ENCODE measurements around the gene P2RY2.

Gene P2RY2

DNA sequence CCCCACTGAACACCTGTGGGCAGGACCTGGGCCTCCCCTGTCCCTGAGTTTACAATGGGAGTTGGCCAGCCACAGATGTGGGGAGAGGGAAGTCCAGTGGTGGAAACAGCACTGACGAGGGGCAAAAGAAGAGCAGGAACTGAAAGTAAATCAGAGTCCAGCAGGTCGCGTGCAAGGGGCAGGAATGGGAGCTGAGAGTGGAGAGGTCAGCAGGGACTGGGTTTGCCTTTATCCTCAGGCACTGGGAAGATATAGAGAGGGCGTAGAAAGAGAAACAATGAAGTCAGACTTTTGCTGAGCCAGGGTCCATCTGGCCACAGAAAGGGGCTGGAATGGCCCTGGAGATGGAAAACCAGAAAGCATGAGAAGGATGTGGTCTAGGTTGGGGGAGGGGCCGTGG lies 62.5 kb downstream of the P2RY2 start:
- H3K27ac ChIP-seq (ENCODE audit: low read depth, low read length, severe bottlenecking), result no peak overlapping the region
- WGBS, 2 experiments (ENCODE audit: insufficient coverage in 2 of 2), result 94 to 95% methylated on average over 5 of the region's 5 CpGs
- H3K9me3 ChIP-seq (ENCODE audit: control insufficient read depth, low read length), result no peaks in the 10 kb centered on the region
- no peaks in the 10 kb centered on the region for H3K36me3 ChIP-seq (ENCODE audit: control insufficient read depth, insufficient read depth, low read length)
- H3K4me3 ChIP-seq (ENCODE audit: extremely low read depth, insufficient read depth, low read length, poor library complexity, severe bottlenecking), result no peak overlapping the region
- H3K4me1 ChIP-seq (ENCODE audit: control insufficient read depth, insufficient read depth, low read length, poor library complexity, severe bottlenecking), result peaks cover 7% of the 10 kb centered on the region

DNA sequence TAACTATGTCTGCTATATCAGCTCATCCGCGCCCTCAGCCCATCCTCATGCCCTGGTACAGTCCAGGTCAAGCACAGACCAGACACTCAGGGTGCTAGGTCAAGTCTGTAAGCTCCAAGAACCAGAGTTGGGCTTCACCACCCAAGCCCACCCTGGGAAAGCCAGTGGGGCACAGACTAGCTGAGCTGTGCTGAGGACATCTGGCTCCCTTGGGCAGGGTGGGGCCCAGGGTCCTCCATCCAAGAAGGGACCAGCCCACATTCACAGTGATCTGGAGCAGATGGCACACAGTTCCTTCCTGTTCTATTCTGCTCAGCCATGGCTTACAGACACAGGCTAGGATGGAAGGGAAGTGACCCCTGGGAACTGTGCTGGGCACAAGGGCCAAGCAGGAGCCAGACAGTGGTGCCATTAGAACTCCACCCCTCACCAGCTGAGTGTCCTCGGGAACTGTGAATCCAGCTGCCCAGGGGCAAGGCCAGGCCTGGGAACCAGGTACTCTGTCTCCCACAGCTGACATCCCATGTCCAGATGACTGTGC lies 63.2 kb downstream of the P2RY2 start:
- no peak overlapping the region for H3K4me3 ChIP-seq (ENCODE audit: extremely low read depth, insufficient read depth, low read length, poor library complexity, severe bottlenecking)

DNA sequence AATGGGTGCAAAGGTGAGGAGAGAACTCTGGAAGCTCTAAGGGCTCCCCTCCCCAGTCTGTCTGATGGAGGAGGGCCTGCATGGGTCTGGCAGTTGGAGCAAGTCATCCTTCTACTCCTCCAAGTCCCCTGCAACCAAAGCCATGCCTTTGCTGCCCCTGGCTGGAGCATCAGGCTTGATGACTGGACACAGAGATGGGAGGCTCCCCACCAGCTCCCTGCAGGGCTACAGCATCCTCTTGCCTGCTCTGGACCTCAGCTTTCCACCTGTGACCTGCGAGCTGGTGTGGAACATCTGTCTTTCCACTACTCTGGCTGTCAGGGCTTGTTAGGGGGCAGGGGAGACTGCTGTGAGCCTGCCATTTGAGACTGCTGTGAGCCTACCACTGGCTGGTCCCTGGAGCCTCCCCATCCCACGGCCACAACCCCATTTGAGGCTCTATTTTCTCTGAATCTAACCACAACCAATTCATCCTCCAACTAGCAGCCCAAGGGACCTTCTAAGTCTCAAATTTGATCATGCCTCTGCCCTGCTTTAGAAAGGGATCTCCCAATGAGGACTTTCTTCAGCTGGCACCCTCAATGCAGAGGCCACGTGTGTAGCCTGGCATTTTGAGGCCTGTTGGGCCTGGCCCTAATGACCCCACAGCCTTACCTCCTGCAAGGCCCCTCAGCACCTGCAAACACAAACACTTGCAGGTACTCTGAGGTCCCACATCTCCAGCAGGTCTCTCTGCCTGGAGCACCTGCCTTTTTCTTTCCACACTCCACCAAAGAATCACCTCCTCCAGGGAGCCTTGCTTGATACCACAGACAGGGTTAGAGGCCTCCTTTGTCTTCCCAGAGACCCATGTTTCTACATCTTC lies 63.9 kb downstream of the P2RY2 start:
- Histone ChIP-seq H3K4me3 (ENCODE audit: extremely low read depth, insufficient read depth, low read length, poor library complexity, severe bottlenecking) (no peak overlapping the region), H3K27ac (ENCODE audit: low read depth, low read length, severe bottlenecking) (no peak overlapping the region), H3K9me3 (ENCODE audit: control insufficient read depth, low read length) (no peaks in the 10 kb centered on the region), H3K4me1 (ENCODE audit: control insufficient read depth, insufficient read depth, low read length, poor library complexity, severe bottlenecking) (peaks cover 7% of the 10 kb centered on the region), H3K36me3 (ENCODE audit: control insufficient read depth, insufficient read depth, low read length) (no peaks in the 10 kb centered on the region)
- WGBS, 2 experiments (ENCODE audit: insufficient coverage in 2 of 2), result 89 to 94% methylated on average over 2 of the region's 3 CpGs

More for the DNA sequence above, 63.2 kb downstream of the P2RY2 start:
- H3K4me1 ChIP-seq (ENCODE audit: control insufficient read depth, insufficient read depth, low read length, poor library complexity, severe bottlenecking), result peaks cover 7% of the 10 kb centered on the region
- H3K27ac ChIP-seq (ENCODE audit: low read depth, low read length, severe bottlenecking), result no peak overlapping the region
- WGBS, 2 experiments (ENCODE audit: insufficient coverage in 2 of 2), result 90% methylated on average over 3 of the region's 3 CpGs; no CpG with 5 or more reads in 1 of the 2 experiments
- H3K9me3 ChIP-seq (ENCODE audit: control insufficient read depth, low read length), result no peaks in the 10 kb centered on the region
- no peaks in the 10 kb centered on the region for H3K36me3 ChIP-seq (ENCODE audit: control insufficient read depth, insufficient read depth, low read length)

DNA sequence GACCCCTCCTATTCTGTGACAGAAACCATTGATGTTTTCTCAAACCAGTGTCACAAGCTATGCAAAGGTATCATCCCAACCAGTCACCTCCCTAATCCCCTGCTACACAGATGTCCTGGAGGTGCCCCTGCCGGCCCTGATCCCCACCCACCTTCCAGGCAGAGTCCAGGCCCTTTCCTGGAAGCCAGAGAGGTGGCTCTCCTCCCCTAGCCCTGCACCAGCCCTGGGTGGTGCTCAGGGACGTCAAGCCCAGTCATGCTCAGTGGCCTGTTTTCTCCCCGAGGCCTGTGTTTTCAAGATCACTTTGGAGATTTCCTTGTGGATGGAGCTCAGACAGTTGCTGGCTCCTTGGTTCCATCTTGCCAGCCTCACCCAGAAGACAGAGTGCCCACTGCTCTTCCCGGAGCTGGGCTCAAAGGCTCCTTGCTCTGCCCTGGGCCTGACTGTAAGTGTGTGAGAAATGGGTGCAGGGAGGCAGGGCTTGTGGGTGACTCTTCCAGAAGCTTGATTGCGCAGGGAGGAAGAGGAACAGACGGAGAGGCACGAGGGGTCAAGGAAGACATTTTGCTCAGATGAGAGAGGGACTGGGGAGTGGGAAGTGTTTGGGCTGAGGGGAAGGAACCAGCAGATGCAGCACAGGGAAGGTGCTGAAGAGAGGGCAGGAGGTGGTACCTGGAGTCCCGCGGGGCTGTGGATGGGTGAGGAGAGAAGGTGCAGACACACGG lies 65.4 kb downstream of the P2RY2 start:
- WGBS, 2 experiments (ENCODE audit: insufficient coverage in 2 of 2), result 87 to 88% methylated on average over 10 of the region's 10 CpGs
- Histone ChIP-seq H3K9me3 (ENCODE audit: control insufficient read depth, low read length) (no peaks in the 10 kb centered on the region), H3K27ac (ENCODE audit: low read depth, low read length, severe bottlenecking) (no peak overlapping the region), H3K36me3 (ENCODE audit: control insufficient read depth, insufficient read depth, low read length) (no peaks in the 10 kb centered on the region), H3K4me1 (ENCODE audit: control insufficient read depth, insufficient read depth, low read length, poor library complexity, severe bottlenecking) (peaks cover 3% of the 10 kb centered on the region), H3K4me3 (ENCODE audit: extremely low read depth, insufficient read depth, low read length, poor library complexity, severe bottlenecking) (no peak overlapping the region)

DNA sequence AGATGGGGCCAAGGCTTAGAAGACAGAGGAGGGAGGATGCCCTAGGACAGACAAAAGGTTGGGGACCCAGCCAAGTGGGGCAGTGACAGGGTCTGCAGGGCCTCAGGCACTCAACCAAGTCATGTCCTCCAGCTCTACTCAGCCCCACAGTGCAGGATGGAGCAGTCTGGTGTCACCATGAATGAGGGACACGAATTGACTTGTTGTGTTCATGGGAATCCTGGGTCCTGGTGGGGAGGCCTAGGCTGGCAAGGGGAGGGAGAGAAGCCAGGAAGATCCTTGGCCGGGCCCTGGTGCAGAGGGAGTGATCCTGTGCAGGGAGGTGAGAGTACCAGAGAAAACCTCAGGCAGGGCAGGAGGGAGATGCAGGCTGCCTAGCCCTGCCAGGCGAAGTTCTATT lies 66.0 kb downstream of the P2RY2 start:
- Histone ChIP-seq H3K4me3 (ENCODE audit: extremely low read depth, insufficient read depth, low read length, poor library complexity, severe bottlenecking) (no peak overlapping the region), H3K9me3 (ENCODE audit: control insufficient read depth, low read length) (no peaks in the 10 kb centered on the region), H3K4me1 (ENCODE audit: control insufficient read depth, insufficient read depth, low read length, poor library complexity, severe bottlenecking) (peaks cover 10% of the 10 kb centered on the region), H3K36me3 (ENCODE audit: control insufficient read depth, insufficient read depth, low read length) (no peaks in the 10 kb centered on the region), H3K27ac (ENCODE audit: low read depth, low read length, severe bottlenecking) (no peak overlapping the region)
- 77 to 84% methylated on average over 3 of the region's 3 CpGs for WGBS, 2 experiments (ENCODE audit: insufficient coverage in 2 of 2)

DNA sequence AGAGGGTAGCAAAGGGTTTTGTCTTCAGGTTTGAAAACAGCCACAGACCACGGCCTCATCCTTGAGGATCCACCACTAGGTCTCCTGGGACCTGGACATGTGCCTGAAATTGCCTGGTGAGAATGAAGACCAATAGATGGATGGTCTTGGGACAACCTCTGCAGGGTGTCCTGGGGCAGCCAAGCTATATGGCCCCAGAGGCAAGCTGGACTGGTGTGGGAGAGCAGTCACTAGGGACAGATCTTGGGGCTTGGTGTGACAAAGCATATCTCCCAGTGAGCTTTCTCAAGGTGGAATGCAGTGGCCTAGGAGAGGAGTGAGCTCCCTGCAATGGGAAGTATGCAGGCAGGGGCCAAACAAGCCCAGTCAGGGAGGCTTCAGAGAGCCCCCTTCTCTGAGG lies 67.6 kb downstream of the P2RY2 start:
- WGBS, 2 experiments (ENCODE audit: insufficient coverage in 2 of 2), result 91 to 100% methylated on average over 1 of the region's 1 CpG

More for the DNA sequence above, 67.6 kb downstream of the P2RY2 start:
- Histone ChIP-seq H3K4me1 (ENCODE audit: control insufficient read depth, insufficient read depth, low read length, poor library complexity, severe bottlenecking) (peaks cover 13% of the 10 kb centered on the region), H3K9me3 (ENCODE audit: control insufficient read depth, low read length) (no peaks in the 10 kb centered on the region), H3K4me3 (ENCODE audit: extremely low read depth, insufficient read depth, low read length, poor library complexity, severe bottlenecking) (no peak overlapping the region), H3K27ac (ENCODE audit: low read depth, low read length, severe bottlenecking) (no peak overlapping the region), H3K36me3 (ENCODE audit: control insufficient read depth, insufficient read depth, low read length) (no peaks in the 10 kb centered on the region)
